Endometrial microvascular endothelial cells (primary cell): Measurements from ENCODE around the gene EPGN. TPM values are rescaled to one million over a fixed set of nuclear protein-coding genes. Genes with fewer than 3 reads are reported as not detected.
"Not testable (repeated sequence)": the region's sequence is repeated elsewhere in the genome, so short reads cannot be mapped to it uniquely, and the experiment has no call there.

ENCODE experiments used
- in situ Hi-C: cut with HindIII; loops from 2 replicates; pipeline ENCODE4 v1.10.0; 2017; ENCODE audit warnings: low sequenced_read_pairs, low pct_unique_long_range_greater_than_20kb; ENCODE audit errors: inconsistent ontology term
- total RNA-seq: library from RNA; depleted of rRNA; stranded (reverse); fragments of >200 nt; gene quantifications from one replicate; pipeline ENCODE4 v1.2.3, GENCODE V29; 2015; ENCODE audit errors: inconsistent ontology term

EPGN gene
- total RNA-seq, 1 donor from 2014 or later: not detected

GRCh38 chr4:74330295-74330750, 22.1 kb downstream of the EPGN start:
- in situ Hi-C loops: no loop called here

- in situ Hi-C loops: no loop called here
Observed at GRCh38 chr4:74331252-74331651, 23.0 kb downstream of the EPGN start.

- in situ Hi-C loops: no loop called here
Observed at GRCh38 chr4:74331944-74332343, 23.7 kb downstream of the EPGN start.

- in situ Hi-C loops: no loop called here
Observed at GRCh38 chr4:74334636-74335035, 26.4 kb downstream of the EPGN start.

- in situ Hi-C loops: no loop called here
Observed at GRCh38 chr4:74335341-74336021, 27.2 kb downstream of the EPGN start.

GRCh38 chr4:74338792-74339333, 30.6 kb downstream of the EPGN start:
- in situ Hi-C loops: no loop called here

GRCh38 chr4:74339501-74339900, 31.2 kb downstream of the EPGN start:
- in situ Hi-C loops: no loop called here

- in situ Hi-C loops: not testable (repeated sequence)
Observed at GRCh38 chr4:74340421-74340820, 32.2 kb downstream of the EPGN start.

GRCh38 chr4:74344031-74344430, 35.8 kb downstream of the EPGN start:
- in situ Hi-C loops: no loop called here

- in situ Hi-C loops: no loop called here
Observed at GRCh38 chr4:74353858-74354257, 45.6 kb downstream of the EPGN start.

GRCh38 chr4:74357965-74358364, 49.7 kb downstream of the EPGN start:
- in situ Hi-C loops: no loop called here

GRCh38 chr4:74361671-74362070, 53.4 kb downstream of the EPGN start:
- in situ Hi-C loops: no loop called here

GRCh38 chr4:74362347-74362746, 54.1 kb downstream of the EPGN start:
- in situ Hi-C loops: no loop called here

- in situ Hi-C loops: no loop called here
Observed at GRCh38 chr4:74364256-74364651, 56.0 kb downstream of the EPGN start.

- in situ Hi-C loops: no loop called here
Observed at GRCh38 chr4:74364652-74365491, 56.6 kb downstream of the EPGN start, which contains the start of gene EREG. Gene EREG (plus strand): TSS chr4:74365145. CDS start chr4:74365309, 164 bp downstream.

- in situ Hi-C loops: no loop called here
Observed at GRCh38 chr4:74365761-74366160, 57.5 kb downstream of the EPGN start.
